AG10803 (cell line): ENCODE measurements around the gene TMEM72.

Source experiments
- DNase-seq: peaks from one replicate; pipeline ENCODE4 v3.0.0; 2010; ENCODE audit warnings: low read depth
- H3K4me3 ChIP-seq: 2 replicates; pipeline ENCODE4 v1.5.1; 2011; ENCODE audit warnings: mild to moderate bottlenecking, low read length, control low read depth
- TF ChIP-seq, protein P1 (sequence below): conservative IDR thresholded peaks from 2 replicates; pipeline ENCODE4 v1.5.1; 2011; ENCODE audit warnings: mild to moderate bottlenecking, low read length, control low read depth, inconsistent platforms

The TMEM72 gene

DNA sequence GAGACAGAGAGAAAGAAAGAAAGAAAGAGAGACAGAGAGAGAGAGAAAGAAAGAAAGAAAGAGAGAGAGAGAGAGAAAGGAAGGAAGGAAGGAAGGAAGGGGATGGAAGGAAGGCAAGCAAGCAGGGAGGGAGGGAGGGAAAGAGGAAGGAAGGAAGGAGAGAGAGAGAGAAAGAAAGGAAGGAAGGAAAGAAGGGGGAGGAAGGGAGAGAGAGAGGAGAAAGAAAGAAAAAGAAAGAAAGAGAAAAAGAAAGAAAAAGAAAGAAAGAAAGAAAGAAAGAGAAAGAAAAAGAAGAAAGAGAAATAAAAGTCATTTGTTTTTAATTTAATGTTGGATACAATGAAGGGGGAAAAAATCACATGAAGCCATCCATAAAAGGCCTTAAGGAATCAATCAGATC lies 43.8 kb downstream of the TMEM72 start:
- TF ChIP-seq, protein P1, sequence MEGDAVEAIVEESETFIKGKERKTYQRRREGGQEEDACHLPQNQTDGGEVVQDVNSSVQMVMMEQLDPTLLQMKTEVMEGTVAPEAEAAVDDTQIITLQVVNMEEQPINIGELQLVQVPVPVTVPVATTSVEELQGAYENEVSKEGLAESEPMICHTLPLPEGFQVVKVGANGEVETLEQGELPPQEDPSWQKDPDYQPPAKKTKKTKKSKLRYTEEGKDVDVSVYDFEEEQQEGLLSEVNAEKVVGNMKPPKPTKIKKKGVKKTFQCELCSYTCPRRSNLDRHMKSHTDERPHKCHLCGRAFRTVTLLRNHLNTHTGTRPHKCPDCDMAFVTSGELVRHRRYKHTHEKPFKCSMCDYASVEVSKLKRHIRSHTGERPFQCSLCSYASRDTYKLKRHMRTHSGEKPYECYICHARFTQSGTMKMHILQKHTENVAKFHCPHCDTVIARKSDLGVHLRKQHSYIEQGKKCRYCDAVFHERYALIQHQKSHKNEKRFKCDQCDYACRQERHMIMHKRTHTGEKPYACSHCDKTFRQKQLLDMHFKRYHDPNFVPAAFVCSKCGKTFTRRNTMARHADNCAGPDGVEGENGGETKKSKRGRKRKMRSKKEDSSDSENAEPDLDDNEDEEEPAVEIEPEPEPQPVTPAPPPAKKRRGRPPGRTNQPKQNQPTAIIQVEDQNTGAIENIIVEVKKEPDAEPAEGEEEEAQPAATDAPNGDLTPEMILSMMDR: no peak
- no peak for DNase-seq
- H3K4me3 ChIP-seq: no peak overlapping the region

GRCh38 chr10:44955413-44956070 lies 44.4 kb downstream of the TMEM72 start:
- no peak overlapping the region for H3K4me3 ChIP-seq
- TF ChIP-seq, protein P1: no peak
- peak; percentile 56 for DNase-seq

DNA sequence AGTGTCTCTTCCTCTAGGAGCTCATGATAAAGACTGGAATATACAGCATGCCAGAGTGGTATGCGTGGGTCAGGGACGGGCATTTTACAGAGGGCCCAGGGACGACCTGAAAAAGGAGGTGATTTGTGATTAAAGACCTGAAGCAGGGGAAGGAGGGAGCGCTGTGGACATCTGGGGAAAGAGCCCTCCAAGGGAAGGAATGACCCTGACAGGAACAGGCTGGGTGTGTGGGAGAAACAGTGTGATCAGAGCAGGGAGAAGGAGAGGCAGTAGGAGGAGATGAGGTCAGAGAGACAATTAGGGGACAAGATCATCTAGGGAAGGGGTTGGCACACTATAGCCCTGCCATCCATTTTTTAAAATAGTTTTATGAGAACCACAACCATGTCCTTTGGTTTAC lies 45.1 kb downstream of the TMEM72 start:
- TF ChIP-seq, protein P1: no peak
- no peak for DNase-seq
- no peak overlapping the region for H3K4me3 ChIP-seq

- no peak overlapping the region for H3K4me3 ChIP-seq
- TF ChIP-seq, protein P1: no peak
- no peak for DNase-seq
Observed at GRCh38 chr10:44956717-44957706, 45.9 kb downstream of the TMEM72 start.

- H3K4me3 ChIP-seq: peak overlapping the region; percentile 74
- TF ChIP-seq, protein P1: no peak
- peak; percentile 46 for DNase-seq
Observed at GRCh38 chr10:44958196-44958897, 47.2 kb downstream of the TMEM72 start.

DNA sequence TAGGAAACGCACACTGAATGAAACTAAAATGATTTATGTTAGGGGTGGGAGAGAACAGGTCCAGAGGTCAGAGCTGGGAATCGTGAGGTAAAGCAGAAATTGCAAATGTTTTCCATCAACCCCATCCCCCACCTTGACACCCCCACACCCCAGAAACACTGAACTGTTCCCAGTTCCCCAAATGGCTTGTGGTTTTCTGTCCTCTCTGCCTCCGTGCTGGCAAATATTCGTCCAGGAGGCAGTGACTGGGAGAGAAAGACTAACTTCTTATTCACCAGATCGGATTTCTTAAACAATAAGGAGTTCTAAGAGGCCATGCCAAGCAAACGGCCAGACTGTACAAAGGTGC lies 47.7 kb downstream of the TMEM72 start:
- TF ChIP-seq, protein P1: no peak
- peak overlapping the region; percentile 74 for H3K4me3 ChIP-seq
- no peak for DNase-seq
